AG09309 (cell line): ENCODE measurements around the gene CLASRP.

ENCODE experiments used
- DNase-seq: peaks from one replicate; pipeline ENCODE4 v3.0.0-alpha.2; 2010; ENCODE audit warnings: low read depth
- H3K4me3 ChIP-seq: 2 replicates; pipeline ENCODE4 v1.5.1; 2011; ENCODE audit warnings: mild to moderate bottlenecking, low read depth, low read length, moderate library complexity; ENCODE audit not compliant: control insufficient read depth
- CTCF ChIP-seq: IDR thresholded peaks from 2 replicates; pipeline ENCODE4 v1.5.1; 2011; ENCODE audit warnings: mild to moderate bottlenecking, low read depth, low read length, inconsistent platforms; ENCODE audit not compliant: insufficient read depth, control insufficient read depth; ENCODE audit errors: missing control alignments

CLASRP gene

GRCh38 chr19:45020071-45020470, 18.8 kb upstream of the CLASRP start:
- no peak for TF ChIP-seq CTCF
- H3K4me3 ChIP-seq, result no peak overlapping the region
- DNase-seq, result no peak

GRCh38 chr19:45021971-45022370, 16.9 kb upstream of the CLASRP start:
- no peak overlapping the region for H3K4me3 ChIP-seq
- DNase-seq, result no peak
- no peak for TF ChIP-seq CTCF

GRCh38 chr19:45023048-45023447, 15.8 kb upstream of the CLASRP start:
- no peak for TF ChIP-seq CTCF
- no peak for DNase-seq
- no peak overlapping the region for H3K4me3 ChIP-seq

- H3K4me3 ChIP-seq, result no peak overlapping the region
- TF ChIP-seq CTCF, result no peak
- DNase-seq, result no peak
Measured at GRCh38 chr19:45025264-45025663, 13.6 kb upstream of the CLASRP start.

- no peak for TF ChIP-seq CTCF
- no peak overlapping the region for H3K4me3 ChIP-seq
- no peak for DNase-seq
Measured at GRCh38 chr19:45027371-45027770, 11.5 kb upstream of the CLASRP start.

DNA sequence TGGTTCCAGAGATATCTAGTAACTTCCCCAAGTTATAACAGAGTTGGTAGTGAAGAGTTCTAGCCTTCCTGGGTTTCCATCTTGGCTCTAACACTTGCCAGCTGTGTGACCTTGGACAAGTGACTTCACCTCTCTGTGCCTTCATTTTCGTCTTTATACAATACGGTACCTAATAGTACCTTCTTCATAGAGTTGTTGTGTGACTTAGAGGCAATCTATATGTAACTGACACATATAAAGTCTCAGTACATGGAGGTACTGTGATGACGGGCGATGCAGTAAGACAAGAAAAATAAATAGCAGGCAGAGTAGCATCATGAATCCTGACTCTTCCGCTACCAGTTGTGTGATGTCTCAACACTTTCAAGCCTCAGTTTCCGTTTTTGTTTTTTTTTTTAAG, 8.0 kb upstream of the CLASRP start:
- no peak for TF ChIP-seq CTCF
- H3K4me3 ChIP-seq, result no peak overlapping the region
- DNase-seq, result no peak

GRCh38 chr19:45032421-45032820, 6.4 kb upstream of the CLASRP start:
- no peak overlapping the region for H3K4me3 ChIP-seq
- DNase-seq, result no peak
- TF ChIP-seq CTCF, result no peak
